SK-N-MC (cell line): ENCODE measurements around the gene EIF3J.

Experiments
- EZH2 ChIP-seq: fragments of 200-600 bp; sonication (generic); IDR thresholded peaks from one replicate; pipeline ENCODE4 v1.6.1; 2017; ENCODE audit warnings: antibody characterized with exemption
- POLR2AphosphoS5 ChIP-seq: IDR thresholded peaks from 2 replicates; pipeline ENCODE4 v1.6.1; 2012; ENCODE audit warnings: mild to moderate bottlenecking, low read depth, low read length, borderline replicate concordance

GRCh38 chr15:44606740-44607139, 69.8 kb downstream of the EIF3J start:
- no peak for TF ChIP-seq POLR2AphosphoS5
- no peak for TF ChIP-seq EZH2
